Renal cortex interstitium (tissue), 11 donors: ENCODE data around the gene ZNF554. TPM values are rescaled to one million over a fixed set of nuclear protein-coding genes. Genes with fewer than 3 reads are reported as not detected.

ENCODE experiments used
- DNase-seq, 11 donors: peaks; one replicate each; pipeline ENCODE4 v3.0.0-alpha.2; 2013; ENCODE audit warnings: low read depth in 9 of 11, low spot score in 4 of 11; ENCODE audit errors: extremely low read depth in 1 of 11
- polyA plus RNA-seq, 3 donors: library from polyadenylated mRNA; unstranded; fragments of 120-200 nt; gene quantifications; one replicate each; pipeline ENCODE4 v1.2.1, GENCODE V29; 2013; ENCODE audit not compliant: insufficient read length in 3 of 3

Gene ZNF554
- polyA plus RNA-seq, 3 donors, result 8.3 to 11.3 (median 10.3) TPM

GRCh38 chr19:2803486-2804155 lies 16.0 kb upstream of the ZNF554 start:
- DNase-seq, result no peak

- DNase-seq, result no peak
Measured at GRCh38 chr19:2804156-2805004, 15.3 kb upstream of the ZNF554 start.

GRCh38 chr19:2805261-2805900 lies 14.3 kb upstream of the ZNF554 start:
- no peak for DNase-seq

- DNase-seq, result no peak
Measured at GRCh38 chr19:2805991-2806649, 13.5 kb upstream of the ZNF554 start.

GRCh38 chr19:2806736-2807378 lies 12.8 kb upstream of the ZNF554 start:
- no peak for DNase-seq

- DNase-seq, result no peak
Measured at GRCh38 chr19:2807379-2808128, 12.1 kb upstream of the ZNF554 start.

- no peak for DNase-seq
Measured at GRCh38 chr19:2808129-2808941, 11.3 kb upstream of the ZNF554 start.

- DNase-seq, result no peak
Measured at GRCh38 chr19:2809387-2810140, 10.1 kb upstream of the ZNF554 start.

- no peak for DNase-seq
Measured at GRCh38 chr19:2810141-2811091, 9.3 kb upstream of the ZNF554 start.

- no peak for DNase-seq
Measured at GRCh38 chr19:2811221-2811722, 8.4 kb upstream of the ZNF554 start.

GRCh38 chr19:2811735-2812413 lies 7.8 kb upstream of the ZNF554 start:
- no peak for DNase-seq

- DNase-seq, result no peak
Measured at GRCh38 chr19:2812414-2813234, 7.0 kb upstream of the ZNF554 start.

- no peak for DNase-seq
Measured at GRCh38 chr19:2813235-2814160, 6.2 kb upstream of the ZNF554 start.
